OCI-LY3 (cell line): ENCODE measurements around the gene ITGBL1.

ENCODE experiments used
- EZH2phosphoT487 ChIP-seq: fragments of 200-600 bp; shearing (Covaris generic); IDR thresholded peaks from 2 replicates; pipeline ENCODE4 v1.6.1; 2018; ENCODE audit warnings: antibody characterized with exemption, mixed run types, low read depth
- TF ChIP-seq, protein P1 (sequence below): fragments of 200-600, 300-600 bp; sonication (generic); IDR thresholded peaks from 2 replicates; pipeline ENCODE4 v1.5.1; 2014; ENCODE audit warnings: antibody characterized with exemption, low read length, low read depth

DNA sequence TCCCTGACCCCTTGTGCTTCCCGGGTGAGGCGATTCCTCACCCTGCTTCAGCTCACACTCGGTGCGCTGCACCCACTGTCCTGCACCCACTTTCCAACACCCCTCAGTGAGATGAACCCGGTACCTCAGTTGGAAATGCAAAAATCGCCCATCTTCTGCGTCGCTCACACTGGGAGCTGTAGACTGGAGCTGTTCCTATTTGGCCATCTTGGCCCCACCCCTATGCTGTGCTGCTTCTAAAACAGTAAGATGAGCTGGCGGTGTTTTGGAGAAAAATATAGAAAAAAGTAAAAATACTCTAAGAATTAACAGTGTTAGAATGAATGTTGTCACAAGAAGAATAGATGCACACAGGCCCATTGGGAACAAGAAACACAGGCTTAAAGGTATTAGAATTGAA, 92.5 kb downstream of the ITGBL1 start:
- TF ChIP-seq, protein P1, sequence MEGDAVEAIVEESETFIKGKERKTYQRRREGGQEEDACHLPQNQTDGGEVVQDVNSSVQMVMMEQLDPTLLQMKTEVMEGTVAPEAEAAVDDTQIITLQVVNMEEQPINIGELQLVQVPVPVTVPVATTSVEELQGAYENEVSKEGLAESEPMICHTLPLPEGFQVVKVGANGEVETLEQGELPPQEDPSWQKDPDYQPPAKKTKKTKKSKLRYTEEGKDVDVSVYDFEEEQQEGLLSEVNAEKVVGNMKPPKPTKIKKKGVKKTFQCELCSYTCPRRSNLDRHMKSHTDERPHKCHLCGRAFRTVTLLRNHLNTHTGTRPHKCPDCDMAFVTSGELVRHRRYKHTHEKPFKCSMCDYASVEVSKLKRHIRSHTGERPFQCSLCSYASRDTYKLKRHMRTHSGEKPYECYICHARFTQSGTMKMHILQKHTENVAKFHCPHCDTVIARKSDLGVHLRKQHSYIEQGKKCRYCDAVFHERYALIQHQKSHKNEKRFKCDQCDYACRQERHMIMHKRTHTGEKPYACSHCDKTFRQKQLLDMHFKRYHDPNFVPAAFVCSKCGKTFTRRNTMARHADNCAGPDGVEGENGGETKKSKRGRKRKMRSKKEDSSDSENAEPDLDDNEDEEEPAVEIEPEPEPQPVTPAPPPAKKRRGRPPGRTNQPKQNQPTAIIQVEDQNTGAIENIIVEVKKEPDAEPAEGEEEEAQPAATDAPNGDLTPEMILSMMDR = no peak
- no peak for TF ChIP-seq EZH2phosphoT487
